Measurements from ENCODE around the gene RAB30. TPM values are rescaled to one million over a fixed set of nuclear protein-coding genes. Genes with fewer than 3 reads are reported as not detected.
"Not testable (repeated sequence)": the region's sequence is repeated elsewhere in the genome, so short reads cannot be mapped to it uniquely, and the experiment has no call there.

The RAB30 gene
- total RNA-seq, 1 experiment from 2014 or later, result 1.5 TPM

DNA sequence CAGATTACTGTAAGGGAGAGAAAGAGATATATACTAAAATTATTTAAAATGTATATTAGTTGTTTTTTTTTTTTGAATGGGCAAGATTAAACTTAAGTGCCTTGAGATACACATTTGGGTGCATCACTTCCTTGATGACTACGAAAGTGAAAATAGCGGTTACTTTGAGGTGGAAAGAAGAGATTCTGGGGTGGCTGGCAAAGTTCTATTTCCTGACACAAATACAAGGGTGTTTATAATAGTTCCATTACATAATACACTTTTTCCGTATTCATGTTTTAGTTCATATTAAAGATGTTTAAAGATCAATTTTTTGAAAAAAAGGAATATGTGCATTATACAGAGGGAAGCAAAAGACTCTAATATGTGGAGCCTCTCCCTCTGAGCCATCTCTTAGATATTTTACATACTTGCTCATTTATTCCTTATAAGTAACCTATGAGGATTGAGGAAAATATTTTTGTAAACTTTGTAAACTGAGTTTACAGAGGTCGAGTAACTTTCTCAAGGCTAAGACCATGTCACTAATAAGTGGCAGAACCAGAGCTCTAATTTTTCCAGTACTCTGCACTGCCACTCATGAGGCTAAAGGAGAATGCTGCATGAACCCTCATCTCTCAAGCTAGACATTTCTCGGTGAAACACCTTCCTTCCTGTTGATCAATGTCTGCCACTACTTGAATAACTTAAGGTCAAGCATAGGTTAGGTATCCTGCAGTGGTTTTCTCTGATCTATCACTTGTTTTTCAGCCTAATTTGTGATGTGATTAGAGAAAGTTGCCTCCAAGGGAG is 111.5 kb downstream of the RAB30 start:
- H3K4me1 Mint-ChIP-seq (ENCODE audit: low read depth, unreplicated experiment), result no peaks in the 10 kb centered on the region
- intact Hi-C loops (cut with micrococcal nuclease; ENCODE audit: unreplicated experiment), result no loop called here
- no TSS peak for BruUV-seq (replicated peaks)
- no peak overlapping the region for H3K27ac Mint-ChIP-seq (ENCODE audit: unreplicated experiment)
- CTCF ChIA-PET, result no interaction called here
- H3K4me3 Mint-ChIP-seq (ENCODE audit: low read depth, unreplicated experiment), result no peak overlapping the region
- no peaks in the 10 kb centered on the region for H3K27me3 Mint-ChIP-seq (ENCODE audit: unreplicated experiment)
- no peak for TF ChIP-seq CTCF (IDR thresholded peaks at IDR 0.05; ENCODE audit: unreplicated experiment)
- DNase-seq, result no peak
- H3K9me3 Mint-ChIP-seq (ENCODE audit: low read depth, unreplicated experiment), result no peaks in the 10 kb centered on the region
- H3K36me3 Mint-ChIP-seq (ENCODE audit: insufficient read depth, unreplicated experiment), result no peaks in the 10 kb centered on the region

- BruUV-seq (replicated peaks); H3K36me3 Mint-ChIP-seq (ENCODE audit: insufficient read depth, unreplicated experiment); H3K27me3 Mint-ChIP-seq (ENCODE audit: unreplicated experiment); H3K4me1 Mint-ChIP-seq (ENCODE audit: low read depth, unreplicated experiment); H3K4me3 Mint-ChIP-seq (ENCODE audit: low read depth, unreplicated experiment); H3K9me3 Mint-ChIP-seq (ENCODE audit: low read depth, unreplicated experiment); intact Hi-C loops (cut with micrococcal nuclease; ENCODE audit: unreplicated experiment); H3K27ac Mint-ChIP-seq (ENCODE audit: unreplicated experiment): not testable (repeated sequence)
- DNase-seq, result peak; percentile 7
- CTCF ChIA-PET, result interaction anchor here (0.6 to 1.3 kb wide), 2 partner anchors 9 to 28 kb away, joined by 3 to 4 read pairs; no protein-coding TSS in a partner anchor
Measured at GRCh38 chr11:82955736-82956453, 115.8 kb downstream of the RAB30 start.

DNA sequence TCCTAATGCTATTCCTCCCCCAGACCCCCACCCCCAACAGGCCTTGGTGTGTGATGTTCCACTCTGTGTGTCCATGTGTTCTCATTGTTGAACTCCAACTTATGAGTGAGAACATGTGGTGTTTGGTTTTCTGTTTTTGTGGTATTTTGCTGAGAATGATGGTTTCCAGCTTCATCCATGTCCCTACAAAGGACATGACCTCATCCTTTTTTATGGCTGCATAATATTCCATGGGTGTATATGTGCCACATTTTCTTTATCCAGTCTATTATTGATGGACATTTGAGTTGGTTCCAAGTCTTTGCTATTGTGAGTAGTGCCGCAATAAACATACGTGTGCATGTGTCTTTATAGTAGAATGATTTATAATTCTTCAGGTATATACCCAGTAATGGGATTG is 121.2 kb downstream of the RAB30 start:
- H3K4me3 Mint-ChIP-seq (ENCODE audit: low read depth, unreplicated experiment); BruUV-seq (replicated peaks); H3K36me3 Mint-ChIP-seq (ENCODE audit: insufficient read depth, unreplicated experiment); H3K4me1 Mint-ChIP-seq (ENCODE audit: low read depth, unreplicated experiment); H3K27me3 Mint-ChIP-seq (ENCODE audit: unreplicated experiment); H3K9me3 Mint-ChIP-seq (ENCODE audit: low read depth, unreplicated experiment); intact Hi-C loops (cut with micrococcal nuclease; ENCODE audit: unreplicated experiment); DNase-seq; CTCF ChIA-PET; H3K27ac Mint-ChIP-seq (ENCODE audit: unreplicated experiment): not testable (repeated sequence)

GRCh38 chr11:82949352-82949751 is 122.3 kb downstream of the RAB30 start:
- CTCF ChIA-PET, result no interaction called here
- H3K4me1 Mint-ChIP-seq (ENCODE audit: low read depth, unreplicated experiment), result no peaks in the 10 kb centered on the region
- BruUV-seq (replicated peaks), result no TSS peak
- H3K4me3 Mint-ChIP-seq (ENCODE audit: low read depth, unreplicated experiment), result no peak overlapping the region
- TF ChIP-seq CTCF (IDR thresholded peaks at IDR 0.05; ENCODE audit: unreplicated experiment), result no peak
- no peak for DNase-seq
- intact Hi-C loops (cut with micrococcal nuclease; ENCODE audit: unreplicated experiment), result no loop called here
- H3K9me3 Mint-ChIP-seq (ENCODE audit: low read depth, unreplicated experiment), result no peaks in the 10 kb centered on the region
- no peak overlapping the region for H3K27ac Mint-ChIP-seq (ENCODE audit: unreplicated experiment)
- no peaks in the 10 kb centered on the region for H3K27me3 Mint-ChIP-seq (ENCODE audit: unreplicated experiment)
- no peaks in the 10 kb centered on the region for H3K36me3 Mint-ChIP-seq (ENCODE audit: insufficient read depth, unreplicated experiment)

DNA sequence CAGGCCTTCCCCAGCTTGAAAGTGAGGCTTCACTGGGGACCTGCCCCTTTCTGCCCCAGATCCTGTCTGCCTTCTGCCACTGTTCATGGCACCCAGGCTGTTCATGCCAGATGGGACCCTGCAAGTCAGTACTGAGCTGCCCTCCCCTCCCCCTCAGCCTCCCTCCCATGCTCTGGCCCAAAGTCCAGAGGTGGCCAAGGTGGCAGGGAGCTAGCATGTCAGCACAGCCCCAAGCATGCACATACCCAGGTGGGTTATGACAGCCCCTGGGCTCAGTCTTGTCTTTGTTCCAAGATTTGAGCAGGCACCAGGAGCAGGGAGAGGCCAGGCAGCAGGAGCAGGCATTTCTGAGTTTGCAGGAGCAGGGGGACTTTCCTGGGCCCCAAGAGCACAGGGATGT is 126.0 kb downstream of the RAB30 start:
- no peaks in the 10 kb centered on the region for H3K9me3 Mint-ChIP-seq (ENCODE audit: low read depth, unreplicated experiment)
- no peaks in the 10 kb centered on the region for H3K27me3 Mint-ChIP-seq (ENCODE audit: unreplicated experiment)
- BruUV-seq (replicated peaks), result no TSS peak
- H3K27ac Mint-ChIP-seq (ENCODE audit: unreplicated experiment), result no peak overlapping the region
- H3K4me1 Mint-ChIP-seq (ENCODE audit: low read depth, unreplicated experiment), result no peaks in the 10 kb centered on the region
- H3K36me3 Mint-ChIP-seq (ENCODE audit: insufficient read depth, unreplicated experiment), result no peaks in the 10 kb centered on the region
- intact Hi-C loops (cut with micrococcal nuclease; ENCODE audit: unreplicated experiment), result no loop called here
- no peak for TF ChIP-seq CTCF (IDR thresholded peaks at IDR 0.05; ENCODE audit: unreplicated experiment)
- CTCF ChIA-PET, result no interaction called here
- no peak overlapping the region for H3K4me3 Mint-ChIP-seq (ENCODE audit: low read depth, unreplicated experiment)
- no peak for DNase-seq

- BruUV-seq (replicated peaks); intact Hi-C loops (cut with micrococcal nuclease; ENCODE audit: unreplicated experiment); CTCF ChIA-PET; H3K36me3 Mint-ChIP-seq (ENCODE audit: insufficient read depth, unreplicated experiment); H3K27ac Mint-ChIP-seq (ENCODE audit: unreplicated experiment); H3K27me3 Mint-ChIP-seq (ENCODE audit: unreplicated experiment); DNase-seq; H3K4me3 Mint-ChIP-seq (ENCODE audit: low read depth, unreplicated experiment); H3K9me3 Mint-ChIP-seq (ENCODE audit: low read depth, unreplicated experiment); H3K4me1 Mint-ChIP-seq (ENCODE audit: low read depth, unreplicated experiment): not testable (repeated sequence)
Measured at GRCh38 chr11:82945041-82945440, 126.7 kb downstream of the RAB30 start.

All from Calu3 (cell line).